Measurements from ENCODE around the gene JARID2.

- TF ChIP-seq, protein P1, sequence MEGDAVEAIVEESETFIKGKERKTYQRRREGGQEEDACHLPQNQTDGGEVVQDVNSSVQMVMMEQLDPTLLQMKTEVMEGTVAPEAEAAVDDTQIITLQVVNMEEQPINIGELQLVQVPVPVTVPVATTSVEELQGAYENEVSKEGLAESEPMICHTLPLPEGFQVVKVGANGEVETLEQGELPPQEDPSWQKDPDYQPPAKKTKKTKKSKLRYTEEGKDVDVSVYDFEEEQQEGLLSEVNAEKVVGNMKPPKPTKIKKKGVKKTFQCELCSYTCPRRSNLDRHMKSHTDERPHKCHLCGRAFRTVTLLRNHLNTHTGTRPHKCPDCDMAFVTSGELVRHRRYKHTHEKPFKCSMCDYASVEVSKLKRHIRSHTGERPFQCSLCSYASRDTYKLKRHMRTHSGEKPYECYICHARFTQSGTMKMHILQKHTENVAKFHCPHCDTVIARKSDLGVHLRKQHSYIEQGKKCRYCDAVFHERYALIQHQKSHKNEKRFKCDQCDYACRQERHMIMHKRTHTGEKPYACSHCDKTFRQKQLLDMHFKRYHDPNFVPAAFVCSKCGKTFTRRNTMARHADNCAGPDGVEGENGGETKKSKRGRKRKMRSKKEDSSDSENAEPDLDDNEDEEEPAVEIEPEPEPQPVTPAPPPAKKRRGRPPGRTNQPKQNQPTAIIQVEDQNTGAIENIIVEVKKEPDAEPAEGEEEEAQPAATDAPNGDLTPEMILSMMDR (IDR thresholded peaks at IDR 0.05) = no peak
- no peak for TF ChIP-seq REST (IDR thresholded peaks at IDR 0.05; ENCODE audit: low read depth, low read length)
Measured at GRCh38 chr6:15526212-15526701, 280.4 kb downstream of the JARID2 start.

Data from SK-N-SH (cell line).